A549 (cell line): Measurements from ENCODE around the gene NAALADL1.

Experiments
- CTCF ChIP-seq: fragments of >200 bp; sonication (Bioruptor Twin); formaldehyde crosslinking; IDR thresholded peaks from 3 replicates; pipeline ENCODE4 v1.5.1; 2016
- E2F6 ChIP-seq: IDR thresholded peaks from 2 replicates; pipeline ENCODE4 v1.6.1; 2012; ENCODE audit warnings: low read depth, borderline replicate concordance
- EHF ChIP-seq: fragments of 250-450 bp; sonication (Bioruptor Pico); IDR thresholded peaks from 2 replicates; pipeline ENCODE4 v1.5.0; 2020; ENCODE audit warnings: mild to moderate bottlenecking
- EP300 ChIP-seq, 2 experiments: fragments of >200 bp; sonication (Bioruptor Twin); formaldehyde crosslinking; IDR thresholded peaks; 2 replicates in 1 of 2; 3 replicates in 1 of 2; pipeline ENCODE4 v1.6.1; 2016 to 2017
- HOXA7 ChIP-seq: fragments of 250-450 bp; sonication (Bioruptor Pico); IDR thresholded peaks from 2 replicates; pipeline ENCODE4 v1.5.0; 2020; ENCODE audit warnings: mild to moderate bottlenecking, moderate library complexity
- MAFK ChIP-seq: fragments of 450-650 bp; IDR thresholded peaks from 2 replicates; pipeline ENCODE4 v1.6.1; 2014; ENCODE audit not compliant: partially characterized antibody
- PBX3 ChIP-seq: IDR thresholded peaks from 2 replicates; pipeline ENCODE4 v1.6.1; 2012
- POLR2A ChIP-seq: IDR thresholded peaks from 2 replicates; pipeline ENCODE4 v1.6.1; 2012; ENCODE audit warnings: mild to moderate bottlenecking, low read length
- RAD21 ChIP-seq, 2 experiments: fragments of >200 bp in 1 of 2; sonication (Bioruptor Twin) in 1 of 2; formaldehyde crosslinking in 1 of 2; IDR thresholded peaks in 1 of 2; conservative IDR thresholded peaks in 1 of 2; 2 replicates in 1 of 2; 3 replicates in 1 of 2; pipeline ENCODE4 v1.6.1; 2012 to 2018; ENCODE audit warnings: inconsistent platforms in 1 of 2
- REST ChIP-seq: fragments of 200-600 bp; sonication (generic); IDR thresholded peaks from 2 replicates; pipeline ENCODE4 v1.6.1; 2016; ENCODE audit warnings: antibody characterized with exemption, mild to moderate bottlenecking, moderate library complexity
- USF2 ChIP-seq: fragments of 450-650 bp; IDR thresholded peaks from 2 replicates; pipeline ENCODE4 v1.6.1; 2014; ENCODE audit warnings: antibody characterized with exemption
- ZFP36 ChIP-seq: fragments of 450-650 bp; IDR thresholded peaks from 2 replicates; pipeline ENCODE4 v1.6.1; 2014; ENCODE audit warnings: borderline replicate concordance; ENCODE audit not compliant: partially characterized antibody

- TF ChIP-seq EP300 (IDR thresholded peaks at IDR 0.05) (no peak), CTCF (no peak), E2F6 (no peak), USF2 (no peak), POLR2A (no peak), RAD21 (conservative IDR thresholded peaks at IDR 0.05 in 1 of 2, IDR thresholded peaks at IDR 0.05 in 1 of 2) (no peak), MAFK (no peak), EHF (CRISPR knock-in tag) (no peak), REST (no peak), PBX3 (no peak), ZFP36 (no peak), HOXA7 (CRISPR knock-in tag) (no peak)
These were observed 26.1 kb downstream of the NAALADL1 start for GRCh38 chr11:65032216-65032615.
